Fibroblast of skin of left biceps (primary cell): ENCODE measurements around the gene SCAF8.
"Not testable (repeated sequence)": the region's sequence is repeated elsewhere in the genome, so short reads cannot be mapped to it uniquely, and the experiment has no call there.

Experiments
- DNase-seq, 2 experiments: peaks; one replicate each; pipeline ENCODE4 v3.0.0-alpha.2; 2013; ENCODE audit warnings: low read depth in 2 of 2

SCAF8 gene

GRCh38 chr6:154736618-154737259 is 3.5 kb downstream of the SCAF8 start:
- DNase-seq = no peak

DNA sequence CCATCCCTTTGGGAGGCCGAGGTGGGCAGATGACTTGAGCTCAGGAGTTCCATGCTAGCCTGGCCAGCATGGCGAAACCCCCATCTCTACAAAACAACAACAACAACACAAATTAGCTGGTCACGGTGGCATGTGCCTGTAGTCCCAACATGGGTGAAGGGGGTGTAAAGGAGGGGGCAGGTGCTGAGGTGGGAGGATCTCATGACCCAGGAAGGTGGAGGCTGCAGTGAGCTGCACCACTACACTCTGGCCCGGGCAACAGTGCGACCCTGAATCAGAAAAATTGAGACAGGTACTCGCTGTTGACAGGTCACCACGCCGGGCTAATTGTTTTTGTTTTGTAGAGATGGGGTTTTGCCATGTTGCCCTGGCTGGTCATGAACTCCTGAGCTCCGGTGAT is 4.2 kb downstream of the SCAF8 start:
- DNase-seq = no peak

DNA sequence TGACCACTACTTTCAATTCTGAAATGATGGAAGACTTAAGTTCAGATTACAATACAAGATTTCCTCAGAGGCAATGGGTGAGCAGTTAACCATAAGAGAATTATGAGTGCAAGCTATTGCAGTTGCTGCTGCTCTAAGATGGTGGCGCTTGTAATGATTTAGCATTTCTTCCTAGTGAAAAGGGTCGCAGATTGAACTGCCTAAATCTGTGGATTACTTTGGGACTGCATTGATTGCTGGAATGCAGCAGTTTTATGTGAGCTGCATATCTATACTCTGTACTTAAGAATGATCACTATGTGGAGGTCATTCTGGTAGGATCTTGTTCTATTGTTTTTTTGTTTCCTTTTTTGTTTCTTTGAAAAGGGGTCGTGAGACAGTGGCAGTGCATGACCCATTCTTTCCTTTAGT is 5.3 kb downstream of the SCAF8 start:
- DNase-seq = no peak

DNA sequence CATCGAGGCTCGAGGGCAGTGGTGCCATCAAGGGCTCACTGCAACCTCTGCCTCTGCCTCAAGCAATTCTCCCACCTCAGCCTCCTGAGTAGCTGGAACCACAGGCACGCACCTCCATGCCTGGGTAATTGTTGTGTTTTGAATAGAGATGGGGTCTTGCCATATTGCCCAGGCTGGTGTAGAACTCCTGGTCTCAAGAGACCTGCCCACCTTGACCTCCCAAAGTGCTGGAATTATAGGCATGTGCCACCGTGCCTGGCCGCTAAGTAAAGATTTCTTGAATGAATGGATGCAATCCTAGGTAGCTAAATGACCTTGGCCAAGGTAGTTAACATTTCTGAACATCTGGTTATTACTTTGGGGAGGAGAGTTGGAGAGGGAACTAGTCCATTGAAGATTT is 7.4 kb downstream of the SCAF8 start:
- DNase-seq = no peak

GRCh38 chr6:154742891-154743290 is 9.7 kb downstream of the SCAF8 start:
- no peak for DNase-seq

GRCh38 chr6:154744029-154744745 is 11.0 kb downstream of the SCAF8 start:
- not testable (repeated sequence) for DNase-seq

- no peak for DNase-seq
Measured at GRCh38 chr6:154745243-154745642, 12.0 kb downstream of the SCAF8 start.

DNA sequence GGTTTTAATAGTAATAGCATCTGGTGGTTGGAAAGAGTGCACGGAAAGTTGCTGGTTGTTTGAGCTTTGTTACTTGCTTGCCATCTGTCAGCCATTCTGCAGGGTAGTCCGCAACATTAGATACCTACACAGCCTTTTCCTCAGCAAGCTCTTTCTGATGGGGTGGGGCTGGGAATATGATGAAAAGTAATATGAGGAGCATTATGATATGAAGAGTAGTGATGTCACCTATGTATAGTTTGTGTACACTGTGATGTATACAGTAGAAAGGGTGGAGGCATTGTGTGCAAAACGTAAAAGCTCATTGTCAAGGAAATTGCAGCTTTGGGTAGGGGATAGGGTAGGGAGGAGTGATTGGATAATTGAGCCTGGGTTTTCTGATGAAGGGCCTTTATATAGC is 16.1 kb downstream of the SCAF8 start:
- no peak for DNase-seq

DNA sequence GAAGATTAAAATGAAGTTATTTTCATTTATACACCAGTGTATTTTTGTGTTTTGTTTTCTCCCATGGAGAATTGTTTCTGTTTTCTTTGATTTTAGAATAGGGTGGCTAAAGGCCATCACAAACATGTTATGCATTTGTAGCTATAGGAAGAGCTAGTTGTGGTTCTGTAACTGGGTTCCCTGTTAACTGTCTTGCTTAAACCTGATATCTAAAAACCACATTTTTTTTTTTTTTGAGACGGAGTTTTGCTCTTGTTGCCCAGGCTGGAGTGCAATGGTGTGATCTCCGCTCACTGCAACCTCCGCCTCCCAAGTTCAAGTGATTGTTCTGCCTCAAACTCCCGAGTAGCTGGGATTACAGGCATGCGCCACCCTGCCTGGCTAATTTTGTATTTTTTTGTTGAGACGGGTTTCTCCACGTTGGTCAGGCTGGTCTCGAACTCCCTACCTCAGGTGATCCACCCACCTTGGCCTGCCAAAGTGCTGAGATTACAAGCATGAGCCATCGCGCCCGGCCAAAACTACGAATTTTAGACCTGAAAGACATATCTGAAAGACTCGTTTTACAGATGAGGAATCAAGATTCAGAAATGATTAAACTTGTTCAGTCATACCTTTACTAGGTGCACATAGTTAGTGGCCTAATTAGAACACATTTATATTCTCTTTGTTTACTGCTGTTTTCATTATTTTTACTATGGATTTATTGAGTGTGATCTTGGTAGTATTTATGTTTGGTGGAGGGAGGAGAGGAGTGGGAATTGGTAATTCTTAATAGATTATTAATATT is 18.0 kb downstream of the SCAF8 start:
- no peak for DNase-seq

GRCh38 chr6:154752022-154752421 is 18.8 kb downstream of the SCAF8 start:
- no peak for DNase-seq

DNA sequence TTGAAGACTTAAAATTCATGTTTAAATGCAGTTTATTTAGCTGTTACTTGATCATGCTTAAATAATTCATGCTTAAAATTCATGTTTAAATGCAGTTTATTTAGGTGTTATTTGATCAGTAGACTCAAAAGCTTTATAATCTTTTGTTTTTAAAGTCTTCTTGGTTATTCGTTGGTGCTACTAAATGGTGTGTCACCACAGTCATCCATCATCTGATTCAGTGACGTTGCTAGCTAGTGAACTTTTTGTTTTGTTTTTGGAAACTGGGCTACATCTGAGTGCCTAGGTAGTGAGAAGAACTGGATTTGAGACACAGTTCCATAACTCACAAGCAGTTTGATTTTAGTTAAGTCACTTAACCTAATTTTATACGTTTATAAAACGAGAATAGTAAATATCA is 20.9 kb downstream of the SCAF8 start:
- no peak for DNase-seq

DNA sequence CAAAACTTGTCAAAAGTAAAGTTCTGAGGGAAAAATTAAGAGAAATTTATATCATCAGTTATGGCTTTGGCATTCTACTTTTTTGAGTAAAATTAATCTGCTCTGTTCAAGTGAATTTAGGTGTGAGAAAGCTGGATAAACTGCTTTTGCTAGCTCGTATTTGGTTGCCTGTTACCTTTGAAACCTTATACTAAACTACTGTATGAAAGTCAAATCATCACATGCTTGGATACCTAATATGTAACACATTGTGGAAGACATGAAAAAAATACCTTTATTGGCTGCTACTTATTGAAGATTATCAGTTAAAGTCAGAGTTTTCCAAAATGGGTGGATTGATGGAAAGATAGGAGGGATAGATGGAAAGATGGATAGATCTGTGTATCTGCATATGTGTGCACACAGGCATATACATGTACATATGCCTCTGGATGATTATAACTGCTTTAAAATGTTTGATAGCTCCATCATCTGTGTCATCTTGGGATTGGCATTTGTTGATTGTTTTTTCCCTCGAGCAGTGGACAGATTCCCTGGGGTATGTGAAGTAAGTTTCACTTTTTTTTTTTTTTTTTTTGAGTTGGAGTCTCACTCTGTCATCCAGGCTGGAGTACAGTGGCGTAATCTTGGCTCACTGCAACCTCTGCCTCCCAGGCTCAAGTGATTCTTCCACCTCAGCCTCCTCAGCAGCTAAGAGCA is 24.3 kb downstream of the SCAF8 start:
- no peak for DNase-seq

DNA sequence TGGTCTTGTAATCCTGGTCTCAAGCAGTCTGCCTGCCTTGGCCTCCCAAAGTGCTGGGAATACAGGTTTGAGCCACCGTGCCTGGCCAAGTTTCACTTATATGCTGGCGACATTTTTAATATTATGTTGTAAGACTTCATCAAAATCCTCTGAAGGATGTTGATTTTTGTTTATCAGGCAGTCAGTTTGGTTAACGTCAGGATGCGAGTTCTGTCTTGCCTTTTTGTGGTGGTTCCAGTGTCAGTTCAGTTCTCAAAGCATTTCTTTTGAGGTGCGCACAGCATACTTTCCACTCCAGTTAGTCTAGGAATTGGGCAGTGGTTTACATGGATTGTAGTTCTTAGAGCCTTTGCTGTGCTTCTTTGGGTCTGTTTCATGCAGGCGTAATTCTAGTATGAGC is 24.9 kb downstream of the SCAF8 start:
- DNase-seq = no peak

- DNase-seq = no peak
Measured at GRCh38 chr6:154763650-154764049, 30.4 kb downstream of the SCAF8 start.

- no peak for DNase-seq
Measured at GRCh38 chr6:154765273-154765672, 32.1 kb downstream of the SCAF8 start.

- DNase-seq = peak in 1 of 2 experiments; percentile 6
Measured at GRCh38 chr6:154766288-154766687, 33.1 kb downstream of the SCAF8 start.

DNA sequence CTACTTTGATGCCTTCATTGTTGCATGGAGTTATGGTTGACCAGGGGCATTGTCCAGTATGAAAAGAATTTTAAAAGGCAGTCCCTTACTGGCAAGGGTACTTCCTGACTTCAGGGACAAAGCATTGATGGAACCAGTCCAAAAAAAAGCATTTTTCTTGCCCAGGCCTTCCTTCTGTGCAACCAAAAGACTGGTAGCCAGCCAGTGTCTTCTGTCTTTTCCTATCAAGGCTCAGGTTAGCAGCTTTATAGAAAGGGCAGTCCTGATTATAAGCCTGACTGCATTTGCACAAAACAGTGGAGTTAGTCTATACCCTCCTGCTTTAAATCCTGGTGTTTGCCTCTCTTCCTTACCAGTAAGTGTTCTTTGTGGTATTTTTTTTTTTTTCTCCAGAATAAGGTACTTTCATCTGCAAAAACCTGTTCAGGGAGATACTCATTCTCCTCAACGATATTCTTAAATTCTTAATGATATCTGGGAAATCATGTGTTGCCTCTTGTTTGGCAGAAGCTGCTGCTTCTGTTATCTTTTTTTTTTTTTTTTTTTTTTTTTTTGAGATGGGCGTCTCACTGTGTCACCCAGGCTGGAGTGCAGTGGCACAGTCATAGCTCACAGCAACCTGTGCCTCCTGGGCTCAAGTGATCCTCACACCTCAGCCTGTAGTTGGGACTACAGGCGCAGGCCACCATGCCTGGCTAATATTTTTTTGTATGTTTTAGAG is 33.9 kb downstream of the SCAF8 start:
- no peak for DNase-seq

DNA sequence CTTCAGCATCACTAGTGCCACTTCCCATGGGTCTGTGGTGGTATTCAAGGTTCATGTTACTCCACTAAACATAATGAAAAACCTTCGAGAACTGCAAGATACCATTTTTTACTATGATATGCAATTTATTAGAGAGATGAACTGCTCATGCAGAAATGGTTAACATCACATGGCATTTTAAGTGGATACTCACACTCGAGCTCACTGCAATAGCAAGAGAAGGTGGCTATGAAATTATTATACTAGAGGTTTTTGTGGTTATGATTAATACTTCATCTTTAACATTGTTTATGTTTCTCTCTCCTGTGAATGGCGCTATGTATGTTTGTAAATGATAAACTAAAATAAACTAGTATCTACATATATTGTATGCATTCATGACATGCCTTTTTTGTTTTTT is 35.1 kb downstream of the SCAF8 start:
- no peak for DNase-seq

DNA sequence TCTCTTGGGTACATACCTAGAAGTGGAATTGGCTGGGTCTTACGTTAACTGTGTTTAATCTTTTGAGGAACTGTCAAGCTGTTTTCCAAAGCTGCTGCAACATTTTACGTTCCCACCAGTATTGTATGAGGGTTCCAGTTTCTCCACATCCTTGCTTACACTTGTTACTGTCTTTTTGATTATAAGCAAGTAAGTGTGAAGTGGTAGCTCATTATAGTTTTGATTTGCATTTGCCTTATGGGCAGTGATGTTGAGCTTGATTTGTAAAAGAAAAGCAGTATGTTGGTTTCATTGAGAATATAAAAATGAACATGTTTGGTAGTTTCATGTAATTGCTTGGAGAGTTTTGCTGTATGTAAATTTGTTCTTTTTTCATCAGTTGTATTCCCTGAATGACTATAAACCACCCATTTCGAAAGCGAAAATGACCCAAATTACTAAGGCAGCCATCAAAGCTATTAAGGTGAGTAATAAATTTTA is 40.4 kb downstream of the SCAF8 start:
- no peak for DNase-seq

- DNase-seq = not testable (repeated sequence)
Measured at GRCh38 chr6:154779157-154779556, 45.9 kb downstream of the SCAF8 start.

DNA sequence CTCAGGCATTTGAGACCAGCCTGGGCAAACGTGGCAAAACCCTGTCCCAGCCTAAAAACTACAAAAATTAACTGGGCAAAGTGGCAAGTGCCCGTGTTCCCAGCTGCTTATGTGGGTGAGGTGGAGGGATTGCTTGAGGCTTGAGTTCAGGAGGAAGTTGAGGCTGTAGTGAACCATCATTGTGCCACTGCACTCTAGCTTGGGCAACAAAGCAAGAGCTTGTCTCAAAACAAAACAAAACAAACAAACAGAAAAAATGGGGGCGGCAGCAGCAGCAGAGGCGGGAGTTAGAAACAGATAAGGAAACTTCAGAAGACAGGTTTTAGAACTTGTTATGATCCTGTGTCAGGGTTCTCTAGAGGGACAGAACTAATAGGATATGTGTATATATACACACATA is 49.0 kb downstream of the SCAF8 start:
- no peak for DNase-seq
